GM19452 (cell line): ENCODE data around the gene PPP1R13B.

Experiments used
- ATAC-seq: cut with Tn5 transposase; IDR thresholded peaks from one replicate; pipeline ENCODE4 v1.9.1; 2021; ENCODE audit not compliant: unreplicated experiment

PPP1R13B gene

DNA sequence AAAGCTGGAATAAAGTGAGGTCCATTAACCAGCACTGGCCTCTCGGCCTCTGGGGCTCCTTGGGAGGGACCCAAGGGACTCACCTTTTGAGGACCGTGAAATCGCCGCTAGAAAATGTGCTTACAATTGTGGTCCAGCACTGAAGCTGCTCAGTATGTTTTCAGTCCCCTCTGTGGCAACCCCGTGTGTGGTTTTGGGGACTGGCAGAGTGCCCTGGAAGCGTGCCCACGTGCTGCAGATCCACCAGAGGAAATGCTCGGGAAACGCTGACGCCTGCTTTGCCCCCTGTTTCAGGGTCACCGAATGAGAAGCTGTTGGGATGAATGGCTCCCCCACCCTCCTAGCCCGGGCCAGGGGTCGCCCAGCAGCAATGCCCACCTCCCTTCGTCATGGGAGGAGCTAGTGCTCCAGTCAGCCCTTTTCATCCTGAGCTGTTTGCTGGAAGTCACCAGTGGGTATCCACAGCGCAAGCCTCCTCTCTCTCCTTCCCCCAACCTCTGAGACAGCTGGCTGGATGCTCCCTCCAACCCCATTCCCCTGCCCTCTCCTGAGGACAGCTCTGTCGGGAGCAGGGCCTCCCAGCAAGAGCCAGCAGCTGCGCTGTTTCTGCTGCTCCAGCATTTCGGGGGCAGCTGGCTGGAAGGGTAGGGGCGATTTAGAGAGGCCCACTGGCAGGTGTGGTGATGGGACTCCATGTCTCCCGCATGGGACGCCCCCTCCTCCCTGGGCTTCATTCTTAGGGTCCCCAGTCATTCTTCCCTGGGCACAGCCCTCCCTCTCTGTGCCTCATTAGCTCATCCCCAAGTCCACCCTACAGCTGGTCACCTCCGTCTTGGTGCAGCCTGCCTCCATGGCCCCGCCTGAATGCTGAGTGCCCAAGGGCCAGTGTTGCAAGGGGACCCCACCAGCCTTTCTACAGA, 33.2 kb upstream of the PPP1R13B start:
- no peak for ATAC-seq

- ATAC-seq, result no peak
Measured at GRCh38 chr14:103879570-103880347, 32.4 kb upstream of the PPP1R13B start.

GRCh38 chr14:103879118-103879569, 31.8 kb upstream of the PPP1R13B start:
- no peak for ATAC-seq

DNA sequence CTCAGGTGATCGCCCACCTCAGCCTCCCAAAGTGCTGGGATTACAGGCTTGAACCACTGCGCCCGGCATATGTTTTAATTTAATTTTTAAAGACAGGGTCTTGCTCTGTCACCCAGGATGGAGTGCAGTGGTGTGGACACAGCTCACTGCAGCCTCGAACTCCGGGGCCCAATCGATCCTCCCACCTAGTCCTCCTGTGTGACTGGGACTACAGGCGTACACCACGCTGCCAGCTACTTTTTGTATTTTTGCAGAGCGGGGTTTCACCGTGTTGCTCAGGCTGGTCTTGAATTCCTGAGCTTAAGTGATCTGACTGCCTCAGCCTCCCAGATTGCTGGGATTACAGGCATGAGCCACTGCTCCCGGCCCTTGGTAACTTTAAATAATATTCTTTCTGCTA, 30.8 kb upstream of the PPP1R13B start:
- no peak for ATAC-seq

GRCh38 chr14:103875010-103875409, 27.6 kb upstream of the PPP1R13B start:
- ATAC-seq, result no peak

GRCh38 chr14:103872481-103873113, 25.2 kb upstream of the PPP1R13B start:
- ATAC-seq, result no peak

DNA sequence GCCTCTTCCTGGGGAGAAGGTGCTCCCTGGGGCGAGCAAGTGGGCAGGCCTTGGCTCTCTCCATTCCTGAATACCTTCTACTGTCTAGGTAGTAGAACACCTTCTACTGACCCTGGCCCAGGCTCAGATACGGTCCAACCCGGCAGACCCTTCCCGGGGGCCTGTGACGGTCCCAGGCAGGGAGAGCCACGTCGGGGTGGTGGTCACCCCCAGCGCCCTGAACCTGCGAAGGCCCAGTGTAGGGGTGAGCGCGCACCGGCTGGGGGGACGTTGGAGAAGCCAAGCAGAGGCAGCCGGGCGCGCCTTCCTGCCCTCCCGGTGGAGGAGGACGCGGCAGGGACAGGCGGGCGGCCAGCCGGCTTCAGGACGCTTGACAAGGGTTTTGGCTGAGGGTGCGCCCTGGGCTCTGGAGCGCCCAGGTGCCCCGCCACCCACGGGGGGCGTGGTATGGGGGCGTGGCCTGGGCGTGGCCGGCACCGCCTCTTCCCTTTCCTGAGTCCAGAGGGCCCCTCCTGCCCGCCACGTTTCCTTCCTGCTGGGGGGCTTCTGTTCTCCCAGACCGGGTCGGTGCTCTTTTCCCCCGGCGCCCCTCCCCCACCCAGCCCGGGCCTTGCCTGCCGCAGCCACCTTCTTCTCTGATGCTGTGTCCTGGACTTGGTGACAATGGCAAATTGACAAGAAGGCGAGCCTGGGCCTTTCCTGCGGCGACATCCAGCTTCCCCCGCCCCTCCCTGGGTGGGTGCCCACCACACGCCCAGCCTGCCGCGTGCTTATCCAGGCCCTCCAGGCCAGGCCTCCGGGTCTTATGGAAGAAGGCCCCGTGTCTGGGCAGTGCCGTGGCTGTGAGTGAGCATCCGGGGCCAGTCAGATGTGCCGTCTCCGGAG, 24.5 kb upstream of the PPP1R13B start:
- peak; percentile 73 for ATAC-seq

DNA sequence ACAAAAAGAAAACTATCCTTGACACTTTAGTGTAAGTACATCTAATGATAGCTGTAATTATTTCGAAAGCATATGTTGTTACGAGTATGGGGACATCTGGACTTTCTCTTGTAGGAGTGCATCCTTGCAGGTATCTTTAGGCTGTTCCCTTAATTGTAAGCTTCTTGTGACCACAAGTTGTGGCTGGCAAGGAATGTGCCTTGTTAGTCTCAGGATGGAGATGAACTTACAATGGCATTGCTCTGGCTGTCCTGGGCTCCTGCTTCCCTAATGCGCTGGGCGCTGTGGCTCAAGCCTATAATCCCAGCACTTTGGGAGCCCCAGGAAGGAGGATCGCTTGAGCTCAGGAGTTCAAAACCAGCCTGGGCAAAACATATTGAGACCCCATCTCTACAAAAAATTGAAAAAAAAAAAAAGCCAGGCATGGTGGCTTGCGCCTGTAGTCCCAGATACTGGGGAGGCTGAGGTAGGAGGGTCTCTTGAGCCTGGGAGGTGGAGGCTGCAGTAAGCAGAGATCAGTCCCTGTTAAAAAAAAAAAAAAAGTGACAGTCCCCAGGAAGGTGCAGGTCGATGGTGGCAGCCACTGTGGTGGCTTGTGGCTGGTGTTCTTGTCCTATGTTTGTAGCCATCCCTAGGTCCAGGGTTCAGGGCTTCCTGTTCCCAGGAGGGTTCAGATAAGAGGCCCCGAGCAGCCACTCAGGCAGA, 23.7 kb upstream of the PPP1R13B start:
- ATAC-seq, result no peak

DNA sequence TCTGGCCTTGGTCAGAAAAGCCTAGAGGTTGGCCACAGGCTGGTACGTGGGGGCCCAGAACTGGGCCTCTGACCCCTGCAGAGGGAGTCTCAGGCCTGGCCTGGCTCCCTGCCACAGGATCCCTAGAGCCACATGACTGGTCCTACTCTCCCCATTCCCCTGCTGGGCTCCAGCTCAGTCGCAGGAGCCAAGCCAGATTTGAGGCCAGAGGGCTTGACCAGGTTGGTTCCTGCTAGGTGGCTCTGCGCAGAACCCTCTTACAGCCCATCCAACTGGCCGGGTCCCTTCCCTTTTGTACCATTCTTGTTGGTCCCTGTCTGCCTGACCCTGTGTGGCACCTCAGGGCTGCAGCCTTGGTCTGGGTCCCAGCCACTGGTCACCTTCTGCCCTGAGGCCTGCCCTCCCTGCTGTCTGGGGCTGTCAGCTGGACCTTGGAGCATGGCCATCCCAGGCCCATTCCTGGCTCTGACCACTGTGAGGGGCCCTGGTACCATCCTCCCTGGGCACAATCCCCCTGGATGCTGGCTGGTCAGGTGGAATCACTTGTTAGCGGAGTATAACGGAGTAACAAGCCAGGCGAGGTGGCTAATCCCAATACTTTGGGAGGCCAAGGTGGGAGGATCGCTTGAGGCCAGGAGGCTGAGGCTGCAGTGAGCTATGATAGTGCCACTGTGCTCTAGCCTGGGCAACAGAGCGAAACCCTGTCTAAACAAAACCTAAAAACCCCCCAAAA, 22.9 kb upstream of the PPP1R13B start:
- ATAC-seq, result no peak

DNA sequence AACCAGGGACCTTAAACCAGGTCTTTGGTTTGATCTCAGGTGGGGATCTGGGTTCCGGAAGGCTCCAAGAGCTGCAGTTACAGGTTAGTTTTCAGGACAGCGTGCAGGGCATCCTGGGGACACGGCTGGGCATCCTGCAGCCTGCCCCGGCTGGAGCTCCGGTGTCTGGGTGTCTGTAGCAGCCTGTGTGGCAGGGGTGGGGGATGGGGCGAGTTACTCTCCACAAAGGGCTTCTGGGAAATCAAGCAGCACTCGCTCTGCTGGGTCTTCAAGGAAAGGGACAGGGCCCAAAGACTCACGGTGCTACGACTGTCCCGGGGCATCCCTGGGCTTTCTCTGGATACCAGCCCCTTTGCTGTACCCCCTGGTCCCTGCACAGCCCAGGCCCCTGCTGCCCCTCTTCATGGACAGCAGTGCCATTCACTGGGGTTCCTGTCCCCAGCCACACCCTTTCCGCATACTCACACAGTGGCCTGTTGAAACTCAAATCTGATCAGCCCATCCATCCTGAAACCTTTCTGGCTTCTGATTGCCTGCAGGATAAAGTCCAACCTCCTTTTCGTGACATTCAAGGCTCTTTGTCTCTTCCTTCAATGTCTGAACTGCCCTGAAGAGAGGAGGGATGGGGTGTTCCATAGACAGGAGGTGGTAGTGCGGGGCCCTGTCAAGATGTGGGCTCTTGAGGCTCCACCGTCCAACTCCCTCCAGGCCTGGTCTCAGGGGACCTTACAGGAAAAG, 22.2 kb upstream of the PPP1R13B start:
- ATAC-seq, result no peak

DNA sequence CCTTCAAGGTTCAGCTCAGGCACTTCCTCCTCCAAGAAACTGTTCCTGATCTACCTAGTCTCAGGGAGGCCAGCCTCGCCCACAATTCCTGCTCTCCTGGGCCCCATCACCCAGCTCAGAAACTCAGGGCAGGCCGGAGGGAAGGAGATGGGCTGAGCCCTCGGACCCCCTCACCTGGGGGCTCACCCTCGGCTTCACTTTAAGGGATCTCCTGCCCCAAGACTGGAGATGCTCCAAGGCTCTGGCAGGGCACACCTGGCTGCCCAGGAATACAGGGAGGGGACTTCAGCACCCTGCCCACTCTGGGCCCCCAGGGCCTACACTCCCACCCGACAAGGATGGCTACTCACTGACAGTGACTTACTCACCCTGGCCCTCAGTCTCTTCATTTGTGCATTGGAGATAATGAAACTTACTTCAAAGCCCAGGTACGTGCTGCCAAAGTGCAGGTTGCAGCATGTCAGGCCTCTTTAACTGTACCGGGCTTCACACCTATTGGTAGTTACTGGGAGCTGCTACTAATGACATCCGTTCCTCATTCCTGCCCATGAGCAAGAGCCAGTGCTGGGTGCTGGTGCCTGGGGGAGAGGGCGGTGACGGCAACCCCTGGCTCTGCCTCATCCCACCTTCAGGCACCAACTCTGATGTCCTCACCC, 21.0 kb upstream of the PPP1R13B start:
- no peak for ATAC-seq

DNA sequence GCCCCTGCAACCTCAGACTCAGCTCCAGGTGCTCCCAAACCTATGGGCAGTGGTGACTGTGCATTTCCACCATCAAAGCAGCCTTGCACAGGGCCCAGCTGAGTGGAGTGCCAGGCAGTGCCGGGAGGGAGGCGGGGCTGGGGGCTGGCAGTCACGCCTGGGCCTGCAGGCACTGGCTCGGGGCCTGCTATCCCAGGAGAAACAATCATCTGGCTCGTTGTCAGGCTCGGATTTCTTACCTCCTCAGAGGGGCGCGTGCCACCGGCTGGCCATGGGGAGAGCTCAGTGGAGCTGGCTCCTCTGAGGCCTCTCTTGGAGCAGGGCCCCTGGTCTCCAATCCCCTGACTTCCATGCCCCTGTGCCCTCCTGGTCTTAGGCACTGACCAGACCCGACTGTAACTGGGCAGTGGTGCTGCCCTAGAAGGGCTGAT, 20.2 kb upstream of the PPP1R13B start:
- no peak for ATAC-seq

- no peak for ATAC-seq
Measured at GRCh38 chr14:103867020-103867419, 19.6 kb upstream of the PPP1R13B start.

DNA sequence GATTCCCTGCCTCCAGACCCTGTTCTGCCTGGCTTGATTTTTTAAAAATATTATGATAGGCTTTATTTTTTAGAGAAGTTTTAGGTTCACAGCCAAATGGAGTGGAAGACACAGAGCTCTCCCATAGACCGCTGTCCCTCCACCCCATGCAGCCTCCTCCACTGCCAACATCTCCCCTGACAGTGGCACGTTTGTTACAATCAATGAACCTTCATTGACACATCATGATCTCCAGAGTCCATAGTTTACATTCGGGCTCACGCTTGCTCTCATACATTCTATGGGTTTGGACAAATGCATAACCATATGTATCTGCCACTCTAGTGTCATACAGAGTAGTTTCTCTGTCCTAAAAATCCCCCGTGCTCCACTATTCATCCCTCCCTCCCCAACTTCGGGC, 15.9 kb upstream of the PPP1R13B start:
- no peak for ATAC-seq

GRCh38 chr14:103862393-103862782, 15.0 kb upstream of the PPP1R13B start:
- no peak for ATAC-seq

DNA sequence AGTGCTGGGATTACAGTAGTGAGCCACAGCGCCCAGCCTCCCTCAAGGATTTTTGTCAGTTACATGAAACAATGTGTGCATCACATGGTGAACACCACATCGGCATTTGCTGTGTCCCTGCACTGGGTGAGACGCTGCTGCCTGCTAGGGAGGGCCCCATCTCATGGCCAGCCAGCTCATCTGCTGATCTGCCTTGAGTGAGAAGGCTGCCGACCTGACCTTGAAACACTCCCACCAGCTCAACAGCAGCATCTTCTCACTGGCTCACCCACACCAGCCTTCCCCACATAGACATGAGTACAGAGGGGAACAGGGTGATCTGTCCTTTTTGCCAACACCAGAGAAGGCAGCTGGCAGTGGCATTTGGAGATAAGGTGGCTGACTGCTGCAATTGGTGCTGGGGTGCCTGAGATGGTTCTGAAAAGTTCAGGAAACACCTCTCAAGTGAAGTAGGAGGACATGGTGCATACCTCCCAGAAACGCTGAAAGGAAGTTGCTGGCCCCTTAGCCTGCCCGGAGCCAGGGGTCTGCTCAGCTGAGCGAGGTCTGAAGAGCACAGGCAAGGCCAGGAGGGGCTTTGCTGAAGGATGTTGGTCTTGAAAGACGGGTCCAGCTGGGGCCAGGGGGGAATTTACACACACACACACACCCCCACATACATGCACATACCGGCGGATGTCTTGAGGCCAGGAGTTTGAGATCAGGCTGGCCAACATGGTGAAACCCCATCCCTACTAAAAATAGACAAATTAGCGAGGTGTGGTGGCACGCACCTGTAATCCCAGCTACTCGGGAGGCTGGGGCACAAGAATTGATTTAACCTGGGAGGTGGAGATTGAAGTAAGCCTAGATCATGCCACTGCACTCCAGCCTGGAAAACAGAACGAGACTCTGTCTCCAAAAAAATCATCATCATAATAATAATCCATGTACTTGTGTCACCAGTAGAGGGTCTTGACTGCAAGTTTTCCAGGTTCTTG, 14.3 kb upstream of the PPP1R13B start:
- ATAC-seq, result no peak
